IPS-18c (cell line): ENCODE results near the gene C10orf143.

Experiments
- H3K4me3 ChIP-seq: 2 replicates; pipeline ENCODE4 v1.7.0; 2013; ENCODE audit warnings: low read depth, mild to moderate bottlenecking, low read length, moderate library complexity; ENCODE audit not compliant: insufficient read depth
- H3K9me3 ChIP-seq: one replicate; pipeline ENCODE4 v1.6.1; 2013; ENCODE audit warnings: mild to moderate bottlenecking, low read length, moderate library complexity; ENCODE audit not compliant: control insufficient read depth, insufficient read depth

Gene C10orf143

DNA sequence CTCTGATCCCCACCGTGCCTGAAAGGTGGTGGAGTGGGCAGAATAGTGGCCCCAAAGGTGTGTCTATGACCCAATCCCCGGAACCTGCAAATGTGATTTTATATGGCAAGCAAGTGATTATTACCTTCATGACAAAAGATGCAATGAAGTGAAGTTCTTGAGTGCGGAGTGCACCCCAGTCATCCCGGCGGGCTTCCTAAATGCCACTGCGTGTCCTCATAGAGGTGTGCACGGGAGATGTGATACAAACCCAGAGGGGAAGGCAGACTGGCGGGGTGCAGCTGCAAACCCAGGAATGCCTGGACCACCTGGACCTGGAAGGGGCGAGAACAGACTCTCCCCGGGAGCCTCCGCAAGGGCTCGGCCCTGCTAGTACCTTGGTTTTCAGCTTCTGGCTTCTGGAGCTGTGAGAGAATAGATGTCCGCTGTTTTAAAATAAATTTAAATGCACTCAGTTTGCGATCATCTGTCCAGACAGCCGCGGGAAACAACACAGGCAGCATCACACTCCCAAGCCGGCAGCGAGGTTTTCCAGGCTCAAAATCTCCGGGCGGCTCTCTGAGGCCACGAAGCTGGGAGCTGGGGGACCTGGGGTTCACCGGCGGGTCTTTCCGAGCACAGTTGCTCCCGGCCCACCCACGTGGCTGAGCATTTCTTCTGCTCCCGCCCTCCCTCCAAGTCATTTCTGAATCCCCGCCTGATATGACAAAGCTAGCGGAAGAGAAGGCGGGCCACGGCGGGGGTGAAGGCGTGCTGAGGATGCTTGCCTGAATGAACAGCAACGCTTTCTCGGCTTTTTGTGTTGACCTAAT, 96.2 kb downstream of the C10orf143 start:
- Histone ChIP-seq H3K9me3 (no peaks in the 10 kb centered on the region), H3K4me3 (no peak overlapping the region)
